NCI-H146 treated with DMSO at 0.1 percent for 48 hours (cell line): ENCODE measurements around the gene CCDC77.

Experiments
- DNase-seq: peaks from one replicate; lab custom pipeline; 2025; ENCODE audit not compliant: unreplicated experiment; lab: John Stamatoyannopoulos, UW

Gene CCDC77

DNA sequence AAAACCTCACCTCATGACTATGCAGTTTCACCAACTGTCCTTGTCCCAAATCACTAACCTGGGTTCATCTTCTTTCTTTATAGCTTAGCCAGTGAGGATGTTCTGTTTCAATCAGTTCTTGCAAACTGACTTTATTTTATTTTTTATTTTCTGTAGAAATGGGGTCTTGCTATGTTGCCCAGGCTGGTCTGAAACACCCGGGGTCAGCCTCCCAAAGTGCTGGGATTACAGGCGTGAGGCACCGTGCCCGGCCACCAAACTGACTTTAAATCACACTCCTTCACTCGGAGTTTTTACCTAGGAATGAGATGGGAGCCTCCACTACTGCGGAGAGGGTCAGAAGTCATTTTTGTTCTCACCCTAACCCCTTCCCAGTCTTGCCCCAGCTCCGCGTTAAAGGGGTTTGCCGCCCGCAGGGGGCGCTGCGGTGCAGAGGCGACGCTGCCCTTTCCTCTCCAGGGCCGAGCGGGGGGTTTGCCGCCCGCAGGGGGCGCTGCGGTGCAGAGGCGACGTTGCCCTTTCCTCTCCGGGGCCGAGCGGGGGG lies 51.3 kb downstream of the CCDC77 start:
- no peak for DNase-seq

DNA sequence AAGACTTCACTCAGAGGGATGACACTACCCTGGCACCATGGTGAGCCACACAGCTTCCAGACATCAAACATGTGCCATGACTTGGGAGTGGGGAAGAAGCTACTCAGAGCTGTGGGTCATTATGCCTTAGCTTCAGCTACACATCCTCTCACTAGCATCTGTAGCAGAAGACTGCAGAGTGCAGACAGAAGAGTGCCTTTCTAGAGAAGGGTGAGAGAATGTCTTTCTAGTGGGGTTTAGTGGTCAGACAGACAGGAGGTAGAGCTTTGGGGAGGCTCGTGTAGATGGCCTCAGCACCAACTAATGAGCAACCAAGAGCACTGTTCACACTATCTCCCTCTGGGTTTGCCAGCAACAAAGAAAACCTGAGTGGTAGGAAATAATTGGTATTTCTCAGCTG lies 53.4 kb downstream of the CCDC77 start:
- DNase-seq, result no peak

DNA sequence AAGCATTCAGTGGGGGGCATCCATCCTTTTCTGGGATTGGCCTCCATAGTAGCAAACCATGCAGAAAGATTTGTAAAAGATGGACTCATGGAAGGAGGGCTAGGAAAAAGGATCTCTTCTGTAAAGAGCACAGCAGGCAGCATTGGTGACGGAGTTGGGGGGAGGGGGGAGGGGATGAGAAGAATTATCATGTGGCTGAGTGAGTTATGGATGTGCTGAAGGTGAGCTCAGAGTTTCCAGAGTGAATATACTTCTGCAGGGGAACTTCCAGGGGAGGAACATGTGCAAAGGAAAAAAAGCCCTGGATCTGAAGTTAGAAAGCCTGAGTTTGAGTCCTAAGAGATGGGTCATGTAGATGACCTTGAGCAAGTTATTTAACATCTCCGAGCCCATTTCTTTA lies 54.4 kb downstream of the CCDC77 start:
- no peak for DNase-seq

DNA sequence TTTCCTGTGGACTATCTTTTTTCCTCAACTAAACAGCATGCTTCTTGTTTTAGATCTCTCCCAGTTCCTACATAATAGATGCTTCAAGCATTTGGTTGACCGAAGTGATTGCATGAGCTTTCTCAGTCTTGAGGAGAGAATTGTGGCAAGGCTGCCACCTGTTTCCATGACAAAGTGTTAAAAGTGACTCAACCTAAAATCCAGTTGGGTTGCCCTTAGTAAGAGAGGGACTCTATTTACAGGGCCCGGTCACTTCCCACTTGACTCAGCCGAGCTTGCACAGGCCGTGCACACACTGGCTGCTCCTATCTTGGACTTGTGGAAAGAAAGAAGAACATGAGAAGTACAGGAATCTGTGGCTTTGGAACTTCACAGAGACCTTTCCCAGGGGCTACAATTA lies 56.2 kb downstream of the CCDC77 start:
- DNase-seq, result no peak

DNA sequence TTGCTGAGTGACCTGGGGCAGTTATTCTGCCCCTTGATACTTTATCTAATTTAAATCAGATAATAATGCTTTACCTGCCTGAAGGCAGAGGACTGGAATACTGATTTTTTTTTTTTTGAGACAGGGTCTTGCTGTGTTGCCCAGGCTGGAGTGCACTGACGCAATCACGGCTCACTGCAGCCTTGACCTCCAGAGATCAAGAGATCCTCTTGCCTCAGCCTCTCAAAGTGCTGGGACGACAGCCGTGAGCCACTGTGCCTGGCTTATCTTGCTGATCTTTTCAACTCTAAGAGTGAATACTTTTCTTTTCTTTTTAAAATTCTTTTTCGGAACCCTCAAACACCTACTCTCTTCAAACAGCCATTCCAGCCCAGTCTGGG lies 57.6 kb downstream of the CCDC77 start:
- no peak for DNase-seq

DNA sequence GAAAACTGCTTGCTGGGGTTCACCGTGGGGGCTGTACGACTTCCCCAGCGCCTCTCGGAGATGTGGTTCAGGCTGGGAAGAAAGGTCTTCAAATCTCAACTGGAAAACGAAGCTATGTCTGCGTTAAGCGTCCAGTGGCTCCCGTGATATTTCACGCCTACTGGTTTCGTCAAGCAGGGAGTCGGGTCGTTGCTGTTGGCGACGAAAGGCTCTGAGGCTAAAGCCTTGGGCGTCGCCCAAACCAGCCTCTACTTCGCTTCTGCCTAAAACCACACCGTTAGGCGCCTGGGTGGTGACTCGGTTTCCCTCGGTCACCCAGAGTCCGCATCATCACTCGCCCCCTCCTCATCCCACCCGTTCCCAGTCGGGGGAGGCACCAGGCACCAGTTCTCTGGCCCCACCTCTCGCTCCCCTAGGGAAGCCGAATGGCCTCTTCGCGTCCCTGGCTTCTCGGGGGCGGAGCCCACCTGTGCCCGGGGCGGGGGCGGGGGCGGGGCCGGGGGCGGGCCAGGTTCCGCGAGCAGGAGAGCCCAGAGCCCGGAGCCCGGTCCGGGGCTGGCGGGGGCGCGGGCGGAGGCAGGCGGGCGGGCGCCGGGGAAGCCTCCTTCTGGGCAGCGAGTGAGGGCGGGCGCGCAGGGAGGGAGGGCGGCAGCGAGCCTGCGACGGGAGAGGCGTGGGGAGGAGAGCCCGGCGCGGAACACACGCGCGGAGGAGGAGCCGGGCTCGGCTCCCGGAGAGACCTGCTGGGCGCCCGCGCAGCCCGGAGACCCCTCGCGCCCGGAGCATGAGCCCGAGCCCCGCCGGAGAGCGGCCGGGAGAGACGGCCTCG lies 58.2 kb downstream of the CCDC77 start, which contains the start of gene B4GALNT3:
Gene B4GALNT3 (plus strand): TSS at position 510 of the 829 bp plus-strand sequence. CDS start 438 bp downstream, outside the sequence.
- DNase-seq, result peak; percentile 75

DNA sequence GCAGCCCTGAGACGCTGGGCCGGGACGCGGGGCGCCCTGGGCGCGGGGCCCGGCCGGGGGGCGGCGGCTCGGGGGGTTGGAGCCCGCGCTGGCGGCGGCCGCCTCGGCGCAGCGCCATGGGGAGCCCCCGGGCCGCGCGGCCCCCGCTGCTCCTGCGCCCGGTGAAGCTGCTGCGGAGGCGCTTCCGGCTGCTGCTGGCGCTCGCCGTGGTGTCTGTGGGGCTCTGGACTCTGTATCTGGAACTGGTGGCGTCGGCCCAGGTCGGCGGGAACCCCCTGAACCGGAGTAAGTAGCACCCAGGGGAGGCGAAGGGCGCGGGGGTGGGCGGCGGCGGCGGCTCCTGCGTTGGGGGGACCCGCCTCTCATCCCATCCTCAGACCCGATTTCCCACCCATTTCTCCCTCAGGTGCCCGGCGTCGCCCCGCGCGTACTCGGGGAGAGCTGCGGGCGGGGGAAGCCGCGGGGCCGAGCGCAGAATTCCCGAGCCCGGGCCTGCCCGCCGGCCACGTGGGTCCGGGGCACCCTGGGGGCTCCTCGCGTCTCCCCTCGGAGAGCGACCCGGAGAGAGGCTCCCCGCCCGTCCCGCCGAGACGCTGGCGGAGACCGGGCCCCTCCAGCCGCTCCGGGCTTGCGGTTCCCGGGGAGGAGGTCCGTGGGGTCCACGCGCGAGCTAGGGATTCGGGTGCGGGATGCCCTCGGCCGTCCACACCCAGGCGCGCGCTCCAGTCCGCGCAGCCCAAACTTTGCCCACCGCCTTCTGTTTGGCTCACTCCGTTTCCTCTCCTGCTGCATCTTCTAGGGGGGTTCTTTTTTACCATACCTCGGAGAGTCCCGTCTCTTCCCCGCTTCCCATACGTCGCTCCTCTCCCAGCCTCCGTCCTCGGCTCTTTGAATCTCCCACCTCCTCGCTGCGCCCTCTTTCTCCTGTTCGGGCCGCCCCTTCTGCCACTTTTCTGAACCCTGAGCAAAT lies 59.1 kb downstream of the CCDC77 start:
- peak; percentile 17 for DNase-seq

DNA sequence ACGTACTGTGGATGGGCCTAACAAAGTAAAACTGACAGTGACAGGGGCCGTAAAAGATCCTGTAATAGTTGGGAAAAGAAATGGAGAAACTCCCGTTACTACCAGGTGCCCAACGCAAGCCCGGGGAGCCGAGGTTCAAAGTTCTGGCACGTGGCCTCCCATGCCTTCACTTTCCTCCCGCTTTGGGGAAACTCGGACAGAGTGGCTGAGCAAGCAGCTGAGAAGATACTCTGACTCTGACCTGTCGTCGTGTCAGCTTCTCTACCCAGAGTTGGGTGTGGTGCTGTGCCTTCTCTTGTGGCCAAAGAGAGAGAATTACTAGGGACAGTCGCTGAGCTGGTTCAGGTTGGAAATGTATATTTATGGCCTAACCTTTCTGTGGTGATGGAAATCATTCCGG lies 60.0 kb downstream of the CCDC77 start:
- DNase-seq, result no peak

DNA sequence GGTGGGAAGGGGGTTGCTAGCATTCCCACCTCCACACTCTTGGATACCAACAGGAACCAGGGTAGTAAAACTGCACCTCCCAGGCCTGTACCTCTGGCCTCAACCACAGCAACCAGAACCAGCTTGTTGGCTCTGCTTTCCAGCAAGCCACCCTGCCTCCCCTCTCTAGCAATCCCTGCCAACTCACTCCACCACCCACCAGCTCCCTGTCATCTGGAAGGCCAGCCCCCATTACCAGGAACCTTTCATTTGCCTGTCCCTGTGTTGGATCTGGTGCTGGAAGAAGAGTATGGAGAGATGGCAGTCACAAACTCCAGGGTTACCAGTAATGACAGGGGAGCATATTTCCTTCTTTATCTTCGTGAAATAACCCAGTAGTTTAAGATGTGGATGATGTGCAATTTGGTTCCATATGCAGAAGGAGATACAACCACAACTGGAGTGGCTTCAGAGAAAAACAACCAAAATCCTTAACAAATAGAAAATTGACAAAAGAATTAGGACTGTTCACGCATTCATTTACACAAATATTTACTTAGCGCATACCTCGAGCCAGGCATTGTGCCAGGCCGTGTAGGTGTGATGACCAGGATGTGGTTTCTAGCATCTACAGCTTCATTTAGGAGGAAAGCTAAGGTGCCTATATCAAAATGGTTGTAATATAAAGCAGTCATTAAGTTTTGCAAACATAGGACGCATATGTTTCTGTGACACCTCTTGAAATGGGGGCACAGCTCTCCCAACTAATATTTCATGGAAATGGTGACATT lies 61.7 kb downstream of the CCDC77 start:
- no peak for DNase-seq

DNA sequence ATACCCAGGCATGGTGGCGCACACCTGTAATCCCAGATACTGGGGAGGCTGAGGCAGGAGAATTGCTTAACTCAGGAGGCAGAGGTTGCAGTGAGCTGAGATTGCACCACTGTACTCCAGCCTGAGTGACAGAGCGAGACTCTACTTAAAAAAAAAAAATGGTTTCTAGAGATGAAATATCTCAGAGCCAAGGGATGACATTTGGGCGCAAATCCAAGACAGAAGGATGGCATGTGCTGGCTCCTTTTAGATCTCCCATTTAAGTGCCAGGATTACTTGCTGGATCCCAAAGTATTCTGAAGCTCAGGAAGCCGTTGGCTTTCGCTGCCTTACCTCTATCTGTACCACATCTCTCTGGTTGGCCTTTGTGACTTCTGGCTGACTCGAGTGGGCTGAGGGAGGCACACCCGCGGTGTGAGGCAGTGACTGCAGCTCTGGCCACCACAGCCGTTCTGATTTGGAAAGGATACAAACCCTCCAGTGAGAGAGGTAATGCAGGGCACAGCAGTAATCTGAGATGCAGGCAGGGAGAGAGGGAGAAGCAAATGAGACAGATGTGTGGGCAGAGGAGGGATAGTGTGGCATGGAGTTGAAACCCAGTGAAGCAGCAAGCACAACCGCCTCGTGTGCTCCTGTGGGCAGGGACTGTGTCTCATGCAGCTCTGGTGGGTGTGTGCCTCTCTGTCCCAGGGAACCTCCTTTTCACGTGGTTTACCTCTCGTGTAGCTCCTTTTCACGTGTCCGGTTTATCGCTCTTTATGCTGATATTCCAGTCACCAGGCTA lies 63.2 kb downstream of the CCDC77 start:
- DNase-seq, result no peak

DNA sequence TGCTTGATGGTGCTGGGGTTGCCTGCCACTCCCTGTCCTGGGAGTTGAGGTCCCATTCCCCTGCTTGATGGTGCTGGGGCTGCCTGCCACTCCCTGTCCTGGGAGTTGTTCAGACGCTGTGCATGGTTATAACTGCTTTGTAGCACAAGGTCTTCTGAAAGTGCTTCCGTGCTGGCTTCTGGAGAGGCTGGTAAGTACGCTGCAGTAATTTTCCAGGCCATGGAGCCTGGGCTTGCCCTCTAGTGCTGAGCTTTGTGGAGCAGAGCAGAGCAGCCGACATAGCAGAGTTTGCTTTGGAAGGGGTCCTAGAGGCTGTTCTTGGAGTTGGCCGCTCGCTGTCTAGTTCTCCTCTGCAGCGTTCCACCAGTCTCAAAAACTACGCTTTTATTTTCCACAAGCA lies 64.6 kb downstream of the CCDC77 start:
- DNase-seq, result no peak

DNA sequence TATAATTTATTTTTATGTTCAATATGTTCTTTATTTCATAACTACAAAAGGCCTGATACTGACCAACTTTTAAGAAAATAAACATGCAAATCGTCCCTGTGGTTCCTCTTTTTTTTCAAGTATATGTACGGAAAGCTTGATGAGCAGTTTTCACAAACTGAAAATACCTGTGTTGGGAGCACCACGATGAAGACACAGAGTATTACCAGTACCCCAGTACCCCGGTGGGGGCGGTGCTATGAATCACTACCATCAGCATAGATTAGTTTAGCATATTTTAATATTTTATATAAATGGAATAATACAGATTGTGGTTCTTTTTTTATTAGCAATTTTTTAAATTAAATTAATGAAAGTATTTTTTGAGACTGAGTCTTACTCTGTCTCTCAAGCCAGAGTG lies 65.3 kb downstream of the CCDC77 start:
- DNase-seq, result no peak

DNA sequence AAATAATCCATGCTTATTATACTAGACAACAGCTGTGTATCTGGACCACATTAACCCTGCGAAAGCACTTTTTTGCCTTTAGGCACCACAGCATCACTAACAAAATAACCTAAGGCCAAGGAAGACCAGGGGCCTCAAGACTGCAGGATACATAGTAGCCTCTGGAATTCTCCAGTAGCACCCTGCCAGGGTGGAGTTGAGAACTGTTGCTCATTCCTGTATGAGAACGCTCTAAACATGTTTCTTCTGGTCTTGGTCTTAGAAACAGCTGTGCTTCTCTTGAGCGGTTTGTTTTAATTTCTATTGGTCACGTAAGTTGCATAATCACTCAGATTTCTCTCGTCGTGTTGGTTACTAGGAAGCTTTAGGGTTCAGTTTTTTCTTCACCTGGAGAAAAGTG lies 66.1 kb downstream of the CCDC77 start:
- no peak for DNase-seq

DNA sequence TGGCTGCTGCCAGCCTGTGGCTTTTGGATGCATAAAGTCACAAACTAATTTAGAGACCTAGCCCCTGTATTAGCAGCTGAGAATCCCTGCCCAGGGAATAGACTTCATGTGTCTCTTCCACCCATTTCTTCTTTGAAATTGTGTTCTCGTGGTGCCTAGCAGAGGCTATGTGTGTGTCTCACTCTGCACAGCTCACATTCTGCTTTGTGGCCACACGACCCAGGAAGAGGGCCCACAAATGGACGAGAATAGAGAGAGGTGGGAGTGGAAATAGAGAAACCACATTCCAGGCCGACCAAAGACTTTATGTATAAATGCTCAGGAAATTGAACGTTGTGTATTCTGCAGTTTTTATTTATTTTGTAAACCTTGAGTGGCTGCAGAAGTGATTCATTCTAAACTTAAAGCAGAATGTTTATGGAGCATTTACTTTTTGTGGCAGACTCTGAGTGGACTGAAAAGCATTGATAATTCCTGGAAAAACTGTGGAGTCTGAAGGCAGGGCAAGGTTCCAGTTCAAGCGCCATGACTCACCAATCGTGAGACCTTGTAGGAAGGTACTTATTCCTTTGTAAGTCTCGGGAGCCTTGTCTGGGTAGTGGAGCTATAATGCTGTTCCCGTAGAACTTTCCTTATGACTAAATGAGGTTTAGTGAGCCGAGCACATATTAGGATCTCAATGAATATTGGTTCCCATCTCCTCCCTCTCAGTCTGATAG lies 67.4 kb downstream of the CCDC77 start:
- no peak for DNase-seq

DNA sequence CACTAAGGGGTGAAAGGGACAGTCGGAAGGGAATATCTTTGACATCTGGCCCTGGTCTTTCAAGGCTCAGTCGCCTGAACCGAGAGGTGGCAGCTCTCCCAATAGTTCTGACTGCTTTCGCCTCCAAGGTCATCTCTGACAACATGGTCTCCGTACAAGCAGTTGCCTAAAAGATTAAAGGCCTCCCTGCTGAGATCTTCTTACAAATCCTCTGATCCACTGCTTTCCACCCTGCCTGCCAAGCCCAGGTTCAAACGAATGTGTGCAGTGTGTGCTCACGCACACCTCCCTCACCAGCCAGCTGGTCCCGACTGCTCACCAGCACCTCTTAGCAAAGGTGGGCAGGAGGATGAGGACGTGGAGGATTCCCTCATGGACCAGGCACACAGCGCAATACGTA lies 68.7 kb downstream of the CCDC77 start:
- no peak for DNase-seq

DNA sequence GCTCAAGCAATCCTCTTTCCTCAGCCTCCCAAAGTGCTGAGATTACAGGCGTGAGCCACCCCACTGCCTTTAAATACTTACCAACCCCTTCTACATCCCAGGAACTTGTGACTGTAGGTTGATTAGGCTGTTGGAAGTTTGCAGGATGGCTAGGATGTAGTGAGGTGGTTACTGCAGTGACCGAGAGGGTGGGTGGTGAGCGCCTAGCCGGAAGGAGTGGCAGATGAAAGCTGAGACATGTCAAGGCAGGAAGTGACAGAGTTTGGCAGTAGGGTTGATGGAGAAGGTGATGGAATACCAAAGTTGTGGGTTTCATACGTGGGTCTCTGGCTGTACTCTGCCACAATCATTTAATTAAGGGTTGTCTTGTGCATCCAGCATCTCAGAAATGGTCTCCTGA lies 71.8 kb downstream of the CCDC77 start:
- no peak for DNase-seq

DNA sequence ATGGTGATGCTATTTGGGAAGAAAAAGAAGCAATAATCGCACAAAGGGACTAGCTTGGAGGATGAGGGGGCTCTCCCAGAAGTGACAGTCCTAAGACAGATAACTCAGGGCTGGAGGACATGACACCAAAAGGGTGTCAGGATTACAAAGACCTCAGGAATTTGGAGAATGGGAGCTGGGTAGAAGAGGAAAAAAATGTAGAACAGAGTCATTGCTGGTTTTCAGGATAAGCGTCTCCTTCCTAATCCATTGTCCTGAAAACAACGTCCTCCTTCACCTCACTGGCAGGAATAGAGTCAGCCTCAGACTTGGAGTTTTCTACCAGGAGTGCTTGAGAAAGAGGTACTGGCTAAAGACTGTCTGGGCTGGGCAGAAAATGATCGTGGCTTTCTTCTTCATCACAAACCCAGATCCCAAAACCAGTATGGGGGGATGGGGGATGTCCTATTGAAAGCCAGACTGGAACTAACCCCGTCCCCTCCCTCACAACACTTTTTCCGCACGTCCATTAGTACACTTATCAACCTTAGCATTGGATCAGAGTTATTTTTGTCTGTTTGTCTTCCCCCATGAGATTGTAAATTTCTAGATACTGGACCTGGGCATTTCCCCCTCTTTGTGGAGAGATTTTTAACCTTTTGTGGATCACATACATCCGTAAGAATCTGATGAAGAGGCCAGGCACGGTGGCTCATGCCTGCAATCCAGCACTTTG lies 72.6 kb downstream of the CCDC77 start:
- no peak for DNase-seq

DNA sequence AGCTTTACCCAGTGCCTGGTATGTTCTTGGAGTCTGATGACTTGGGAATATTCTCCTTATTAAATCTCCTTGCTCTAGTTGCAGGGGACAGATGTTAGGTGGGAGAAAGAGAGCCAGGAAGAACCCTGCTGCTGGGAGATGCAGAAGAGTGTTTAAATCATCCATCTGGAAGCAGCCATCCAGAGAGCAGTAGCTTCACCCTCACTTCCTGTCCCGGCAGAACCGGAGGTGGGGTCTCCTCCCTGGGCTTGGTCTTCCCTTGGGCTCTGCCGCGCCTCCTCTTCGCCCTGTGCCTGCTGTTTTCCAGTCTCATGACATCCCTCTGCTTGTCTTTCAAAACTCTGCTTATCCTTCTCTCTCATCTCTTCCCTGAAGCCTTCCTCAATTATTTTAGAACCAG lies 73.8 kb downstream of the CCDC77 start:
- DNase-seq, result no peak

DNA sequence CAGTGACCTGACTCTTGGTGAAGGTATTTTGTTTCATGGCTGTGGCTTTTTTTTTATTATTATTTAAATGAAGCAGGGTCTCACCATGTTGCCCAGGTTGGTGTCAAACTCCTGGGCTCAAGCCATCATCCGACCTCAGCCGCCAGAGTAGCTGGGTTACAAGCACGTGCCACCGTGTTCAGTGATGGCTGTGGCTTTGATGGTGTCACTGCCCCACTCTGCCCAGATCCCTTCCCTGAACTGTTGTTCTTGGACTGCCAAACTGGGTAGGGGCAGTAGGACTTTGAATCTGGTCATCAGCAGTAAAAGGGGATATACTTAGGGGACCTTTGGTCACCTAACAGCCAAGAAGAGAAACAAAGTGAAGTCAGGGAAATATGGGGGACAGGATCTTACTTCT lies 77.7 kb downstream of the CCDC77 start:
- DNase-seq, result no peak
